ENCODE measurements around the gene SLC16A8. TPM values are rescaled to one million over a fixed set of nuclear protein-coding genes. Genes with fewer than 3 reads are reported as not detected.
A peak's percentile ranks its signal among the peaks of the same experiment; 100 is the strongest.

Gene SLC16A8
- total RNA-seq, 2 experiments from 2014 or later = 0.17 TPM; not detected in 1

DNA sequence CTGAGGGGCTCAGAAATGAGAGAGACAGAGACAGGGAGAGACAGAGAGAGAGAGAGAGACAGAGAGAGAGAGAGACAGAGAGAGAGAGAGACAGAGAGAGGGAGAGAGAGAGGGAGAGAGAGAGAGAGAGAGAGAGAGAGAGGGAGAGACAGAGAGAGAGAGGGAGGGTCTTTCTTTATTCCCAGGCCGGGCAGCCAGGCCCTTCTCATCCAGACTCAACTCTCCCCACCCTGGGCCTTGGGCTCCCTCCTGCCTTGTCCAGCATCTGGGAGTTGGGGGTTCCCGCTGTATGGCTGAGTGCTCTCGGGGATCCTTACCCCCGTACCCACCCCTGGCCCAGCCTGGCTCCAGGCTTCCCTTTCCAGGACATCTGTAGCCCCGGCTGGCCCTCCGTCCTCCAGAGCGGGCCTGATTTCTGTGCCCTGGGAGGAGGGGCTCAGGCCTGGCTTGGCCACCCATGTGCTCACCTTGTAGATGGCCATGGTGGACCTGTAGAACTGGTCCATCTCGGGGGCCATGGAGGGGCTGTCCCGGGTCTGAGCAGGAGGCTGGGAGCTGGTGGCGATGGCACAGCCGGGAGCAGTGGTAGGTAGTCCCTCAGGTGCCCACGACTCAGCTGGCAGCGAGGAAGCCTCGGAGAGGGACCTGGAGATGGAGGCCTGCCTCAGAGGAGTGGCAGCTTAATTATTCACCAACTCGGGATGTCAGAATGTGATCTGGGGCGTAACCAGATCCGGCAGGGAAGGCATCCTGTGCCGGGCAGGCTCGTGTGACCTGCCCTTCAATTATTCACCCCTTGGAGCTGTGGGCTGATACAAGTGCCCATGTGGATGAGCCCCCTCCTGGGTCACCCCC, 26.3 kb upstream of the SLC16A8 start, which contains the start of gene BAIAP2L2:
BAIAP2L2 (minus strand) TSS at position 677 of the 855 bp plus-strand sequence; CDS start at position 518, 159 bp downstream.
- no peak for DNase-seq
- intact Hi-C loops (cut with micrococcal nuclease) = no loop called here
- no peaks in the 10 kb centered on the region for H3K27me3 Mint-ChIP-seq
- H3K27ac Mint-ChIP-seq = no peak within 1 kb of the TSS
- H3K4me3 Mint-ChIP-seq = no peak within 1 kb of the TSS
- H3K4me1 Mint-ChIP-seq (ENCODE audit: low read depth) = peaks cover 3% of the 10 kb centered on the region
- peaks cover 2% of the 10 kb centered on the region for H3K36me3 Mint-ChIP-seq
- ChIA-PET CTCF (interaction anchor here (0.6 kb wide), 1 partner anchor 125 kb away, joined by 3 read pairs; no protein-coding TSS in a partner anchor), POLR2A (no interaction called here)
- no peaks in the 10 kb centered on the region for H3K9me3 Mint-ChIP-seq

DNA sequence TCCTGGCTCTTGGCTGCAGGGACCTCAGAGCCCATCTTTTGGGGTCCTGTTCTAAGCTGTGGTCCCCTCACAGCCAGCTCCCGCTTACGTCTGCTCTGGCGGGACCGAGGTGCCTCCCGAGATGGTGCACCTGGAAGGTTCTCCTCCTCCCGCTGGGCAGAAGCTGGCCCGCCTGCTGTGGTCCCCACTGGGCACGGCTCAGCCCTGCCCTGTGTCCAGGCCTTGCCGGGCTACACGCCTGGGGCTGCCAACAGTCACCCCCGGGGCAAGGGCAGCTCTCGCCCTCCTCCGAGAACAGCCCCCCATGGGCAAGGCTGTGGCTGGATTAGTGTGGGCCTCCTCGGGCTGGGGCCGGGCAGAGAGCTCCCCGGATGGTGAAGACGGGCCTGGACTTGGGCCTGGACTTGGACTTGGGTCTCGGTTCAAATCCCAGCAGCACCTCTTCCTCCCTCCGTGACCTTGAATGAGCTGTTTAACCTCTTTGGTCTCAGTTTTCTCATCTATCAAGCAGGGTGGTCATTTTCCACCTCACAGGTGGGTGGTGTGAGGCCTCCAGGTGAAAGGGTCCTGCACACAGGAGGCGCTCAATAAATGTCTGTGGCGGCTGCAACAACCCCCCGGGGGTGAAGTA, 25.5 kb upstream of the SLC16A8 start:
- ChIA-PET CTCF (interaction anchor here (0.6 kb wide), 2 partner anchors 10 to 124 kb away, joined by 3 read pairs; no protein-coding TSS in a partner anchor), POLR2A (no interaction called here)
- no peaks in the 10 kb centered on the region for H3K27me3 Mint-ChIP-seq
- H3K4me1 Mint-ChIP-seq (ENCODE audit: low read depth) = peaks cover 2% of the 10 kb centered on the region
- intact Hi-C loops (cut with micrococcal nuclease) = loop anchor here (10.0 kb wide), 2 partner anchors 55 to 245 kb away; partner anchors contain the start of gene PICK1
- H3K27ac Mint-ChIP-seq = no peak overlapping the region
- no peaks in the 10 kb centered on the region for H3K9me3 Mint-ChIP-seq
- H3K4me3 Mint-ChIP-seq = no peak overlapping the region
- peaks cover 2% of the 10 kb centered on the region for H3K36me3 Mint-ChIP-seq
- peak; percentile 19 for DNase-seq

DNA sequence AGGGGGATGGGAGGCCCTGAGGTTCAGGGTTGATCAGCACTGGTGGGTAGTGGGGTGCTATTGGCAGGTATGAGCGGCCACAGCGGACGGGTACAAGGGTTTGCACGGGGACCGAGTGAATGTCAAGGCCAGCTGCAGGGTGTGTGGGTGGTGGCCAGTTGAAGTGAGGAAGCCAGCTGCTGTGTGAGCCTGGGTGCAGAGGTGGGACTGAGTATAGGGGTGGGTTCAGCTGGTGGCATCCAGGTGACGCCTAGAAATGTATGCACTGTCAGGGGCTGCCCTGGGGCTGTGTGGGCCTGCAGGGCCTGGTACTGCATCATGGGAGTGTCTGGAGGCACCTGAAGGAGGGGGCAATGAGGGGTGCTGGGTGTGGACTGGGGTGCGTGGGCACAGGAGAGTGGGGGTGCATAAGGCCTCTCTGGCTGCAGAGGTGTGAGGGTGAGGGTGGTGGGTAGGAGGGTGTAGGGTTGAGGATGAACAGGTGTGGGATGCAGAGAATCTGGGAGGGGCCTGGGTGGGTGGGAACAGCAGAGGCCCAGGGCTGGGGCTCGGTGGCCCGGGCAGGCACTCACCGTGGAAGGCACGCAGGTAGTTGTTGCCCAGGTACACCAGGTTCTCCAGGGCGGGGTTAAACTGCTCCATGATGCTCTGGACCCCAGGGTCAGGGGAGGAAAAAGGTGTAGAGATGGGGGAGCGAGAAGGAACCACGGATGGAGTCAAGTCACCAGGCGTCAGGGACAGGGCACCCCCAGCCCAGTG, 24.8 kb upstream of the SLC16A8 start:
- DNase-seq = no peak
- POLR2A ChIA-PET = no interaction called here
- no peaks in the 10 kb centered on the region for H3K36me3 Mint-ChIP-seq

DNA sequence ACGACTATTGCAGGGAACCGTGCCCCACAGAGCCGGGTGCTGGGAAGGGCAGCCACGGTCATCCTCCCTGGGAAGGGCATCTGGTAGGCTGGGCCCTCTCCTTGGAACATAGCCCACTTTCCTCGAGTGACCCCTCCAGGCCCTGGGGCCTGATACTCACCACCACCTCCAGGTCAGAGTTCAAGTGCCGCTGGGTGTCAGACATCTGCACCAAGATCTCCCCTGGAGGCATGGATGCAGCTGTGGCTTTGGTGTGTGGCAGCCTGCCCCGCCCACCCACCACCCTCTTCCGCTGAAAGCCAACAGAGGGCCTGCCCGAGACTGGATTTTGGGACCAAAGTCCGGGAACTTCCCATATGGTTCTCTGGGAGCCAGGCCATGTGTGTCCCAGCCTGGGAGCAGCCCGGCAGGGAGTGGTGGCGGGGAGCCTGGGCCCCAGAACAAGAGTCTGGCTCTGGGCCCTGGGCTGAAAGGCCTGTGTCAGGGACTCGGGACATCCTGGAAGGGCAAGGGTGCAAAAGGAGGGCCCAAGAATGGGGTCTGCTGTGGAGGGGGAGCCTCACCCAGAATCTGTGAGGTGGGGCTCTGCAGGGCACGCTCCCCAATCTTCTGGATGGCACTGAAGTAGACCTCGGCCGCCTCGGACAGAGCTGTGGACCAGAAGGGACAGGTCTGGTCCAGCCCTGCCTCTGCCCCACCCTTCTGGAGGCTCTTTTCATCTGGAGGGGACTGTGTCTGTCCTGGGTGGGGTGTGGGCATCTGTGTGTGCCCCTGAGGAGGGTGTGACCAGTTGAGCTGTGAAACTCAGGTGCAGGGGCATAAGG, 23.9 kb upstream of the SLC16A8 start:
- no peaks in the 10 kb centered on the region for H3K27me3 Mint-ChIP-seq
- no peak overlapping the region for H3K27ac Mint-ChIP-seq
- H3K4me1 Mint-ChIP-seq (ENCODE audit: low read depth) = no peaks in the 10 kb centered on the region
- no peaks in the 10 kb centered on the region for H3K9me3 Mint-ChIP-seq
- no peak for DNase-seq
- POLR2A ChIA-PET = no interaction called here
- intact Hi-C loops (cut with micrococcal nuclease) = loop anchor here (10.0 kb wide), 2 partner anchors 53 to 247 kb away; partner anchors contain the start of gene PICK1
- no peak overlapping the region for H3K4me3 Mint-ChIP-seq
- CTCF ChIA-PET = no interaction called here
- no peaks in the 10 kb centered on the region for H3K36me3 Mint-ChIP-seq

More for the DNA sequence above, 24.8 kb upstream of the SLC16A8 start:
- H3K4me3 Mint-ChIP-seq = no peak overlapping the region
- no peaks in the 10 kb centered on the region for H3K9me3 Mint-ChIP-seq
- no peaks in the 10 kb centered on the region for H3K27me3 Mint-ChIP-seq
- H3K4me1 Mint-ChIP-seq (ENCODE audit: low read depth) = no peaks in the 10 kb centered on the region
- CTCF ChIA-PET = no interaction called here
- H3K27ac Mint-ChIP-seq = no peak overlapping the region
- intact Hi-C loops (cut with micrococcal nuclease) = loop anchor here (10.0 kb wide), 2 partner anchors 54 to 246 kb away; partner anchors contain the start of gene PICK1

DNA sequence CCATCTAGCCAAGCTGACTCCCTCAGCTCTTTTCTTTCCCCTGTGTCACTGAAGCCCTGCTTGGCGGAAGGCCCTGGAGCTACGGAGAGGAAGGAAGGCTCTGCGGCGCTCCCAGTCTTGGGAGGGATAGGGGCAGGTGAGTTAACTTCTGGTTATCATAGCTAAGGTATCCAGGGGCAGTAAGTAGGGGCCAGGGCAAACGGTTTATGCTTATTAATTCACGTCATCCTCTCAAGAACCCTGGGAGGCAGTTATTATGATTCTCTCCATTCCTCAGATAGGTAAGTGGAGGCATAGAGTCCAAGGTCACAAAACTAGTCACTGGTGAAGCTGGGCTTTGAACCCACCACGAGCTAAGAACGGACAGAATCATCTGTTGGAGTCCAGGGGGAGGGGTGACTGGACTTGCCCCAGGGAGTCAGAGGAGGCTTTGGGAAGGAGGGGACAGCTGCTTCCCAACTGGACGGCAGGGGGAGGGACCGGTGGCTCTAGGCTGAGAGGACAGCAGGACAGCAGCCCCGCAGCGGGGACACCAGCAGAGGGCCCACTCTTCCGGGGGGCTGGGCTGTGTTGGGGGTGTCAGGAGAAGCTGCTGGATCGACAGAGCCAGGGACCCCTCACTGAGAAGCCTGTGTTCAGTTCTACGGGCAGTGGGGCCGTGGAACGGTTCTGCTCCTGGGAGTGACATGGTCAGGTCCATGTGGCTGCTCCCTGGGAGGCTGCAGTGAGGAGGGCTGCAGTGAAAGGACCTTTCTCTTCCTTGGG, 23.0 kb upstream of the SLC16A8 start:
- intact Hi-C loops (cut with micrococcal nuclease) = loop anchor here (10.0 kb wide), 2 partner anchors 52 to 248 kb away; partner anchors contain the start of gene PICK1
- ChIA-PET POLR2A (no interaction called here), CTCF (interaction anchor here (1.6 kb wide), 1 partner anchor 55 kb away, joined by 4 read pairs; no protein-coding TSS in a partner anchor)
- Mint-ChIP-seq H3K9me3 (no peaks in the 10 kb centered on the region), H3K27ac (no peak overlapping the region), H3K4me1 (ENCODE audit: low read depth) (no peaks in the 10 kb centered on the region), H3K36me3 (no peaks in the 10 kb centered on the region), H3K4me3 (no peak overlapping the region), H3K27me3 (no peaks in the 10 kb centered on the region)
- no peak for DNase-seq

DNA sequence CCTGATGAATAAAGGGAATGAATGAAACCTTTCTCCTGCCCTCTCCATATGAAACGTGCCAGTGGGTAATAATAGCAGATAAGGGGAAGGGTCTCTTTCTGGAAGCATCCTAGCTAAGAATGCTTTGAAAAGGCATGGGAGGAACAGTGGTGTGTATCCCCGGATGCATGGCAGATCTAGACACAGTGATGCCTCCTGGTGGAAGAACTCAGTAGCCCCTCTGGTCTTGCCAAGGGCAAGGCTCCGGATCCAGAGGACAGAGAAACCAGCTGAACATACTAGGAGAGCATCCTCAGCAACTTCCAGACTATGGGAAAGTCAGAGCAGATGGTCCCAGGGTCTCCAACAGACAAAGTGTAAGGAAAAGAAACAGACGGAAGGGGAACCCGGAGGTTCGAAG, 20.1 kb upstream of the SLC16A8 start:
- ChIA-PET CTCF (interaction anchor here (1.0 to 1.6 kb wide), 4 partner anchors 9 to 52 kb away, joined by 3 to 7 read pairs (median 5); no protein-coding TSS in a partner anchor), POLR2A (no interaction called here)
- intact Hi-C loops (cut with micrococcal nuclease) = loop anchor here (10.0 kb wide), 2 partner anchors 49 to 251 kb away; partner anchors contain the start of gene PICK1
- Mint-ChIP-seq H3K4me1 (ENCODE audit: low read depth) (no peaks in the 10 kb centered on the region), H3K27ac (no peak overlapping the region), H3K4me3 (no peak overlapping the region), H3K9me3 (no peaks in the 10 kb centered on the region), H3K27me3 (no peaks in the 10 kb centered on the region), H3K36me3 (no peaks in the 10 kb centered on the region)
- no peak for DNase-seq

DNA sequence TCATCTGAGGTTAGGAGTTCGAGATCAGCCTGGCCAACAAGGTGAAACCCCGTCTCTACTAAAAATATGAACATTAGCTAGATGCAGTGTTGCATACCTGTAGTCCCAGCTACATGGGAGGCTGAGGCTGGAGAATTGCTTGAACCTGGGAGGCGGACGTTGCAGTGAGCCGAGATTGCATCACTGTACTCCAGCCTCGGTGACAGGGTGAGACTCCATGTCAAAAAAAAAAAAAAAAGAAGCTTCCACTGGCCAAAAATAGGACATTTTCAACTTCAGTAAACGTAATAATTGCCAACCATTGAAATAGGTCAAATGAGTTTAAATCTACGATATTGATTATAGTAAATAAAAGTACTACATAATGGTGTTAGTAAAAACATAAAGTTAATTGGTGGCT, 19.7 kb upstream of the SLC16A8 start:
- Mint-ChIP-seq H3K36me3 (no peaks in the 10 kb centered on the region), H3K9me3 (no peaks in the 10 kb centered on the region), H3K27ac (no peak overlapping the region), H3K4me1 (ENCODE audit: low read depth) (no peaks in the 10 kb centered on the region), H3K27me3 (no peaks in the 10 kb centered on the region), H3K4me3 (no peak overlapping the region)
- intact Hi-C loops (cut with micrococcal nuclease) = loop anchor here (10.0 kb wide), 2 partner anchors 49 to 251 kb away; partner anchors contain the start of gene PICK1
- CTCF ChIA-PET = interaction anchor here (1.0 to 1.6 kb wide), 4 partner anchors 10 to 52 kb away, joined by 3 to 7 read pairs (median 5); no protein-coding TSS in a partner anchor
- POLR2A ChIA-PET = no interaction called here
- no peak for DNase-seq

DNA sequence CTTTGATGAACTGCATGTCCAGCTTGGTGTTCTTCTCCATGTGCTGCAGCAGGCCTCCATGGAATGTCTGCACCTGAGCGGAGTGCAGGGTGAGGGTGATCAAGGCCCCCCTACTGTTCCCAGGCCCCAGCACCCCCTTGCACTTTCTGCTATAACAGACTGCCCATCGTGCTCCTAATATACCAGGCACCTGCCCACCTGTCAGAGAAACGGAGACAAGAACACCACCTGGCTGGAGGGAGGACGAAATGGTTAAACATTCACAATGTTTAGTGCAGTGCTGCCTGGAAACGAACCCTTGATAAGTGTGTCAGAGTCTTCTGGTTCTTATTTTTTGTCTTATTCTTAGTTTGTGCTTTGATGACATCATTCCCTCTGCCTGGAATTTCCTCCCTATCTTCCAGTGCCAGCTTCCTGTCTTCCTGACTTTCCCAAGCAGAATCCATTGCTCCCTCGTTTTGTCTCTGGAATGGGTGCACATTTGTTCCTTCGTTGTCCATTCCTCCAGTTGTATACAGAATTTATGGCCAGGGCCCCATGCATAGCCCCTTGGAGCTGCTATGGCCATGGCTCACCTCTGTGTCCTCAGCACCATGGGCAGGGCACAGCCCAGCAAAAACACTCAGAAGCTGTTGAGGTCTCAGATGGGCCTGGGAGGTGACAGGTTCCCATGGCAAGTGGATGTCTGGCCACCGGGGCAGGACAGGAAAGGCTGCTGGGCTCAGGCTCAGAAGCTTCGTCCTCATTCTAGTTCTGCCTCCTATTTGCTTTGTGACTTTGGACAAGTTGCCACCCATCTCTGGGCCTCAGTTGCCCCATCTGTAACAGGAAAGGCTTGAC, 14.6 kb upstream of the SLC16A8 start:
- CTCF ChIA-PET = interaction anchor here (1.0 to 2.4 kb wide), 4 partner anchors 16 to 164 kb away, joined by 3 to 9 read pairs (median 5); no protein-coding TSS in a partner anchor
- POLR2A ChIA-PET = no interaction called here
- no peak for DNase-seq
- H3K4me3 Mint-ChIP-seq = no peak overlapping the region
- H3K27me3 Mint-ChIP-seq = no peaks in the 10 kb centered on the region
- no peaks in the 10 kb centered on the region for H3K9me3 Mint-ChIP-seq
- no peaks in the 10 kb centered on the region for H3K4me1 Mint-ChIP-seq (ENCODE audit: low read depth)
- intact Hi-C loops (cut with micrococcal nuclease) = no loop called here
- no peak overlapping the region for H3K27ac Mint-ChIP-seq
- H3K36me3 Mint-ChIP-seq = peaks cover 3% of the 10 kb centered on the region

DNA sequence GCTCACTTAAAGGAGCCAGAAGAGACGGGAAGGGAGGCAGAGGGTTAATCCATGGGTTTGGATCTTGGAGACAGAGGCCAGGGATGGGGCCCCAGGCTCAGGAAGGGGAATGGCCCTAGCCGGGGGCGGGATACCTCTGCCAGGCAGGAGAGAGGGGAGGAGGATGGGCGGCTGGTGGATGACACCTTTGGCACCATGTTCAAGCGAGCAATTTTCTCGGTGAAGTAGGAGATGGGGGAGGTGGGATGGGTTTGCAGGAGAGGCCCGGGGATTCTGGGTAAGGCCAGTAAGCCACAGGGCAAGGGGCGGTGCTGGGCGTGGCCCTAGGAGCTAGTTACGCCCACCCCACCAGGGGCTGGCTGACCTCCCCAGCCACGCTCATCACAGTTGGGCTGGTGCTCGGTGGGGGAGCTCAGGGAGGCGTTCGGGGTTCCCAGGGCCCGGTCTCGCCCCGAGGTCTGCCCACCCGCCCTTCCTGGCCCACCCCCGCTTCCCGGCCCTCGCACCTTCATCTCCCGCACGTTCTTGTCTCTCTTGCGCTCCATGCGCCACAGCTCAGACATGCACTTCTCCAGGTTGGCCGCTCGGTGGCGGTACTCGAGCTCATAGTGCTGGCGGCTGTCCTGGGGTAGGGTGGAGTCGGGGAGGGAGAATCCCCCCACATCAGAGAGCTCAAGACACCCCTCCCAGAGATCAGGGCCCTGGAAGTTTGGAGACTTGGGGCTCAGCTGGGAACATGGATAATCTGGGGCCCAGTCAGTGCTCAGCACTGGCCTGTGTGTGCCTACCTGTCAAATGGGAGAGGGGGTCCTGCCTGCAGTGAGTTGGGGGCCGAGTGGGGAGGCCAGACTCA, 13.8 kb upstream of the SLC16A8 start:
- H3K4me3 Mint-ChIP-seq = no peak overlapping the region
- H3K27ac Mint-ChIP-seq = no peak overlapping the region
- POLR2A ChIA-PET = no interaction called here
- H3K9me3 Mint-ChIP-seq = no peaks in the 10 kb centered on the region
- no peak for DNase-seq
- intact Hi-C loops (cut with micrococcal nuclease) = no loop called here
- H3K36me3 Mint-ChIP-seq = peaks cover 9% of the 10 kb centered on the region
- no peaks in the 10 kb centered on the region for H3K4me1 Mint-ChIP-seq (ENCODE audit: low read depth)
- H3K27me3 Mint-ChIP-seq = no peaks in the 10 kb centered on the region
- CTCF ChIA-PET = interaction anchor here (0.7 to 2.4 kb wide), 3 partner anchors 17 to 474 kb away, joined by 3 to 9 read pairs (median 3); no protein-coding TSS in a partner anchor
